Measurements from ENCODE around the gene KLF16. TPM values are rescaled to one million over a fixed set of nuclear protein-coding genes. Genes with fewer than 3 reads are reported as not detected.

KLF16 gene
- total and polyA plus RNA-seq, 11 donors: 2.9 to 19.7 (median 9.2) TPM

GRCh38 chr19:1830568-1830967 lies 32.8 kb downstream of the KLF16 start:
- TF ChIP-seq POLR2A (IDR thresholded peaks at IDR 0.05): no peak
- TF ChIP-seq, protein P1, sequence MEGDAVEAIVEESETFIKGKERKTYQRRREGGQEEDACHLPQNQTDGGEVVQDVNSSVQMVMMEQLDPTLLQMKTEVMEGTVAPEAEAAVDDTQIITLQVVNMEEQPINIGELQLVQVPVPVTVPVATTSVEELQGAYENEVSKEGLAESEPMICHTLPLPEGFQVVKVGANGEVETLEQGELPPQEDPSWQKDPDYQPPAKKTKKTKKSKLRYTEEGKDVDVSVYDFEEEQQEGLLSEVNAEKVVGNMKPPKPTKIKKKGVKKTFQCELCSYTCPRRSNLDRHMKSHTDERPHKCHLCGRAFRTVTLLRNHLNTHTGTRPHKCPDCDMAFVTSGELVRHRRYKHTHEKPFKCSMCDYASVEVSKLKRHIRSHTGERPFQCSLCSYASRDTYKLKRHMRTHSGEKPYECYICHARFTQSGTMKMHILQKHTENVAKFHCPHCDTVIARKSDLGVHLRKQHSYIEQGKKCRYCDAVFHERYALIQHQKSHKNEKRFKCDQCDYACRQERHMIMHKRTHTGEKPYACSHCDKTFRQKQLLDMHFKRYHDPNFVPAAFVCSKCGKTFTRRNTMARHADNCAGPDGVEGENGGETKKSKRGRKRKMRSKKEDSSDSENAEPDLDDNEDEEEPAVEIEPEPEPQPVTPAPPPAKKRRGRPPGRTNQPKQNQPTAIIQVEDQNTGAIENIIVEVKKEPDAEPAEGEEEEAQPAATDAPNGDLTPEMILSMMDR (IDR thresholded peaks at IDR 0.05): no peak
- Histone ChIP-seq H3K36me3 (peaks cover 0 to 36% (median 22%) of the 10 kb centered on the region in 9 donors), H3K4me3 (no peak overlapping the region), H3K27ac (no peak overlapping the region), H3K9me3 (no peaks in the 10 kb centered on the region), H3K27me3 (no peaks in the 10 kb centered on the region), H3K4me1 (peaks cover 0 to 35% (median 8%) of the 10 kb centered on the region in 12 donors)
- DNase-seq (no peak), ATAC-seq (no peak)
- intact Hi-C loops (cut with DNase I): no loop called here
- WGBS, 4 donors: 92 to 94% (median 94%) methylated on average over 15 of the region's 15 CpGs

DNA sequence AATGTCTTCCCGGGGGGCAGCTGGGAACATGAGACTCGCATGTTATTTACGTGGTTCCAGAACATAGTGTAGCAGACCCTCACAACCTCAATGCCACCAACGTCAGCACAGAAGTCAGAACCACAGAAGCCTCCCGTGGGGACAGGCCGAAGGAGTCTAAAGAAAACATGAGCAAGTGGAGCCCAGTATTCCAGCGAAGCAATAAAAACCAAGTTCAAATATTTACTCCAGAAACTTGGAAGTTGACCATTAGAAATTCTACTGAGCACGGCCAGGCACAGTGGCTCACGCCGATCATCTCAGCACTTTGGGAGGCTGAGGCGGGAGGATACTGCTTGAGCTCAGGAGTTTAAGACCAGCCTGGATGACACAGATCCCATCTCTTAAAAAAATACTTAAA lies 33.4 kb downstream of the KLF16 start:
- 84 to 94% (median 90%) methylated on average over 11 of the region's 11 CpGs for WGBS, 4 donors
- Histone ChIP-seq H3K27ac (no peak overlapping the region), H3K36me3 (peaks cover 0 to 42% (median 22%) of the 10 kb centered on the region in 9 donors), H3K4me1 (peaks cover 0 to 31% (median 7%) of the 10 kb centered on the region in 12 donors), H3K4me3 (no peak overlapping the region), H3K27me3 (no peaks in the 10 kb centered on the region), H3K9me3 (no peaks in the 10 kb centered on the region)
- ATAC-seq (no peak), DNase-seq (no peak)
- intact Hi-C loops (cut with DNase I): loop anchor here in 4 of 10 donors (5.0 to 10.0 kb wide), 4 partner anchors 43 to 285 kb away; no protein-coding TSS in a partner anchor
- TF ChIP-seq, protein P1 (IDR thresholded peaks at IDR 0.05): no peak
- no peak for TF ChIP-seq POLR2A (IDR thresholded peaks at IDR 0.05)

- Histone ChIP-seq H3K4me1 (peaks cover 0 to 17% (median 5%) of the 10 kb centered on the region in 12 donors), H3K27me3 (no peaks in the 10 kb centered on the region), H3K27ac (peak overlapping the region in 1 of 12 donors; percentile 8), H3K36me3 (peaks cover 0 to 56% (median 34%) of the 10 kb centered on the region in 9 donors), H3K9me3 (no peaks in the 10 kb centered on the region), H3K4me3 (no peak overlapping the region)
- TF ChIP-seq, protein P1 (IDR thresholded peaks at IDR 0.05): no peak
- no peak for TF ChIP-seq POLR2A (IDR thresholded peaks at IDR 0.05)
- intact Hi-C loops (cut with DNase I): loop anchor here in 4 of 10 donors (5.0 to 10.0 kb wide), 4 partner anchors 41 to 284 kb away; no protein-coding TSS in a partner anchor
- DNase-seq (no peak), ATAC-seq (no peak)
- 90 to 98% (median 94%) methylated on average over 26 to 57 of the region's 57 CpGs for WGBS, 4 donors
Observed at GRCh38 chr19:1828279-1829238, 34.8 kb downstream of the KLF16 start.
